B cell (primary cell): Measurements from ENCODE around the gene ZBTB25. TPM values are rescaled to one million over a fixed set of nuclear protein-coding genes. Genes with fewer than 3 reads are reported as not detected.

Source experiments
- ATAC-seq: fragments of 200-7000 bp; cut with Tn5 transposase; one replicate; pipeline ENCODE4 v1.10.0; 2021; ENCODE audit warnings: low read depth, mild to moderate bottlenecking, moderate number of reproducible peaks, moderate library complexity
- CTCF ChIA-PET: fragments of 350-600 bp; sonication (Branson Sonifier 250); formaldehyde crosslinking; loops from one replicate; lab custom pipeline; 2021; ENCODE audit warnings: antibody characterized with exemption, inconsistent platforms; lab: Charles Lee
- POLR2A ChIA-PET: fragments of 350-600 bp; sonication (Branson Sonifier 250); formaldehyde crosslinking; loops from one replicate; lab custom pipeline; 2021; ENCODE audit warnings: antibody characterized with exemption; lab: Charles Lee
- DNase-seq: peaks from one replicate; pipeline ENCODE4 v3.0.0; 2013
- H2AFZ ChIP-seq: 2 replicates; pipeline ENCODE4 v1.6.1; 2012; ENCODE audit warnings: mild to moderate bottlenecking, low read depth, low read length; ENCODE audit not compliant: insufficient read depth, poor library complexity, severe bottlenecking
- H3K27ac ChIP-seq, 2 donors: 1 replicate in 1 of 2; 2 replicates in 1 of 2; pipeline ENCODE4 v1.5.1; 2012 to 2013; ENCODE audit warnings: low read length in 2 of 2, mild to moderate bottlenecking in 2 of 2, moderate library complexity in 1 of 2
- H3K27me3 ChIP-seq, 4 experiments: fragments of 200-600 bp in 1 of 4; sonication (generic) in 1 of 4; replicated peaks in 1 of 4; 1 replicate in 2 of 4; 2 replicates in 2 of 4; pipeline versions ENCODE4 v1.6.1 to v1.7.0; 2013 to 2016; ENCODE audit warnings: low read length in 3 of 4, mild to moderate bottlenecking in 2 of 4, mixed read lengths in 1 of 4, moderate library complexity in 1 of 4; ENCODE audit not compliant: insufficient read depth in 4 of 4, control insufficient read depth in 3 of 4; ENCODE audit errors: control extremely low read depth in 1 of 4
- H3K36me3 ChIP-seq, 2 experiments: replicated peaks in 1 of 2; 1 replicate in 1 of 2; 2 replicates in 1 of 2; pipeline versions ENCODE4 v1.6.1 to v1.7.1; 2013; ENCODE audit warnings: low read length in 1 of 2; ENCODE audit not compliant: insufficient read depth in 2 of 2, control insufficient read depth in 1 of 2; ENCODE audit errors: control extremely low read depth in 1 of 2, extremely low read depth in 1 of 2
- H3K4me1 ChIP-seq, 2 donors: fragments of 200-600 bp in 1 of 2; sonication (generic) in 1 of 2; 1 replicate in 1 of 2; 2 replicates in 1 of 2; pipeline versions ENCODE4 v1.5.1 to v1.6.1; 2013 to 2017; ENCODE audit warnings: low read length in 2 of 2; ENCODE audit not compliant: control insufficient read depth in 2 of 2, insufficient read depth in 2 of 2
- H3K4me2 ChIP-seq: replicated peaks from 2 replicates; pipeline ENCODE3; 2012; ENCODE audit warnings: mild to moderate bottlenecking, low read depth, low read length; ENCODE audit not compliant: poor library complexity, severe bottlenecking
- H3K4me3 ChIP-seq, 5 experiments: fragments of 200-600 bp in 1 of 5; sonication (generic) in 1 of 5; 1 replicate in 3 of 5; 2 replicates in 2 of 5; pipeline versions ENCODE4 v1.5.1 to v1.7.0; 2011 to 2016; ENCODE audit warnings: low read length in 4 of 5, mild to moderate bottlenecking in 4 of 5, low read depth in 2 of 5, control low read depth in 1 of 5, moderate library complexity in 1 of 5; ENCODE audit not compliant: insufficient read depth in 1 of 5; ENCODE audit errors: control extremely low read depth in 1 of 5, extremely low read depth in 1 of 5
- H3K79me2 ChIP-seq: fragments of 200-600 bp; sonication (generic); one replicate; pipeline ENCODE4 v1.6.0; 2016; ENCODE audit warnings: low read length; ENCODE audit not compliant: control insufficient read depth, insufficient read depth
- H3K9ac ChIP-seq: fragments of 200-600 bp; sonication (generic); 2 replicates; pipeline ENCODE4 v1.6.1; 2017; ENCODE audit warnings: mild to moderate bottlenecking, low read length, moderate library complexity
- H3K9me3 ChIP-seq, 3 donors: one replicate each; pipeline versions ENCODE4 v1.6.1 to v1.7.1; 2013; ENCODE audit warnings: low read length in 2 of 3; ENCODE audit not compliant: control insufficient read depth in 2 of 3, insufficient read depth in 1 of 3; ENCODE audit errors: control extremely low read depth in 1 of 3
- H4K20me1 ChIP-seq: 2 replicates; pipeline ENCODE4 v1.6.0; 2012; ENCODE audit warnings: mild to moderate bottlenecking, low read length; ENCODE audit not compliant: insufficient read depth, control insufficient read depth, poor library complexity, severe bottlenecking
- H3K27ac Mint-ChIP-seq: one replicate; pipeline ENCODE4 v1.8.0; 2021; ENCODE audit warnings: mixed read lengths
- H3K27me3 Mint-ChIP-seq: one replicate; pipeline ENCODE4 v1.8.0; 2021; ENCODE audit warnings: mixed read lengths
- H3K4me1 Mint-ChIP-seq: one replicate; pipeline ENCODE4 v1.8.0; 2021; ENCODE audit warnings: mixed read lengths
- H3K4me3 Mint-ChIP-seq: one replicate; pipeline ENCODE4 v1.8.0; 2021; ENCODE audit warnings: mixed read lengths
- H3K9me3 Mint-ChIP-seq: one replicate; pipeline ENCODE4 v1.8.0; 2022; ENCODE audit warnings: mixed read lengths; ENCODE audit not compliant: insufficient read depth
- CTCF ChIP-seq: fragments of 200-600 bp; IDR thresholded peaks from one replicate; pipeline ENCODE4 v1.8.0; 2022; ENCODE audit warnings: antibody characterized with exemption, mild to moderate bottlenecking
- EZH2 ChIP-seq: IDR thresholded peaks from 2 replicates; pipeline ENCODE4 v1.6.1; 2012; ENCODE audit warnings: borderline replicate concordance, low read depth, mild to moderate bottlenecking, moderate library complexity, low read length; ENCODE audit not compliant: insufficient read depth, poor library complexity, severe bottlenecking
- WGBS: methylation state at CpG from one replicate; pipeline ENCODE4 v1.1.5; 2013; ENCODE audit warnings: missing lambda C conversion rate; ENCODE audit not compliant: insufficient coverage; 5-methylcytosine and 5-hydroxymethylcytosine counted together
- intact Hi-C: fragments of 100-400 bp; cut with micrococcal nuclease; formaldehyde crosslinking; loops from one replicate; pipeline ENCODE4 v1.10.0; 2022
- polyA plus RNA-seq: library from polyadenylated mRNA; depleted of rRNA; stranded (reverse); fragments of >200 nt; gene quantifications from 2 replicates; pipeline ENCODE4 v1.2.3, GENCODE V29; 2012
- total RNA-seq, 2 donors: library from RNA; stranded (reverse); fragments of 120-200 nt in 1 of 2; gene quantifications; 1 replicate in 1 of 2; 2 replicates in 1 of 2; pipeline versions ENCODE4 v1.2.3 to v1.2.4, GENCODE V29; 2013 to 2022

Gene ZBTB25
- total and polyA plus RNA-seq, 2 donors (not counting 1 experiment from before 2014, with no cell fraction given): 20.8 to 45.7 TPM

GRCh38 chr14:64423987-64424386 is 79.7 kb downstream of the ZBTB25 start:
- no peaks in the 10 kb centered on the region for H3K27me3 ChIP-seq
- DNase-seq (no peak), ATAC-seq (no peak)
- no peaks in the 10 kb centered on the region for H3K79me2 ChIP-seq
- no peaks in the 10 kb centered on the region for H4K20me1 ChIP-seq
- H3K27ac ChIP-seq: no peak overlapping the region
- TF ChIP-seq CTCF (no peak), EZH2 (no peak)
- no peak overlapping the region for H3K27ac Mint-ChIP-seq
- no peaks in the 10 kb centered on the region for H3K9me3 Mint-ChIP-seq
- H3K9me3 ChIP-seq: no peaks in the 10 kb centered on the region
- no peak overlapping the region for H2AFZ ChIP-seq
- H3K36me3 ChIP-seq: peaks cover 13 to 67% of the 10 kb centered on the region in 2 experiments
- H3K4me1 Mint-ChIP-seq: no peaks in the 10 kb centered on the region
- 100% methylated on average over 6 of the region's 6 CpGs for WGBS
- no peak overlapping the region for H3K4me3 Mint-ChIP-seq
- ChIA-PET CTCF (interaction anchor here (1.0 to 17.5 kb wide), 5 partner anchors 8 to 52 kb away, joined by 3 to 255 read pairs (median 4); no protein-coding TSS in a partner anchor), POLR2A (no interaction called here)
- no peaks in the 10 kb centered on the region for H3K4me1 ChIP-seq
- intact Hi-C loops: no loop called here
- no peak overlapping the region for H3K9ac ChIP-seq
- no peak overlapping the region for H3K4me2 ChIP-seq
- no peak overlapping the region for H3K4me3 ChIP-seq
- H3K27me3 Mint-ChIP-seq: no peaks in the 10 kb centered on the region

GRCh38 chr14:64422756-64423155 is 80.9 kb downstream of the ZBTB25 start:
- ChIA-PET CTCF (interaction anchor here (1.2 to 17.5 kb wide), 3 partner anchors 10 to 54 kb away, joined by 3 to 255 read pairs (median 4); no protein-coding TSS in a partner anchor), POLR2A (no interaction called here)
- Mint-ChIP-seq H3K4me3 (no peak overlapping the region), H3K9me3 (no peaks in the 10 kb centered on the region), H3K27ac (no peak overlapping the region), H3K27me3 (no peaks in the 10 kb centered on the region), H3K4me1 (no peaks in the 10 kb centered on the region)
- peaks cover 13 to 64% of the 10 kb centered on the region in 2 experiments for H3K36me3 ChIP-seq
- H3K4me2 ChIP-seq: no peak overlapping the region
- no peak overlapping the region for H3K27ac ChIP-seq
- H3K27me3 ChIP-seq: no peaks in the 10 kb centered on the region
- ATAC-seq: no peak
- no peaks in the 10 kb centered on the region for H3K4me1 ChIP-seq
- no peak overlapping the region for H2AFZ ChIP-seq
- WGBS: 90% methylated on average over 4 of the region's 7 CpGs
- no peak for DNase-seq
- no peak overlapping the region for H3K9ac ChIP-seq
- intact Hi-C loops: no loop called here
- no peaks in the 10 kb centered on the region for H4K20me1 ChIP-seq
- H3K9me3 ChIP-seq: no peaks in the 10 kb centered on the region
- H3K4me3 ChIP-seq: no peak overlapping the region
- no peaks in the 10 kb centered on the region for H3K79me2 ChIP-seq
- no peak for TF ChIP-seq EZH2
